GM12892 (cell line): ENCODE measurements around the gene CASKIN1.

Experiments
- POLR2A ChIP-seq: IDR thresholded peaks from 2 replicates; pipeline ENCODE4 v1.6.1; 2011; ENCODE audit warnings: low read depth, low read length, control low read depth
- POLR2AphosphoS5 ChIP-seq: IDR thresholded peaks from 2 replicates; pipeline ENCODE4 v1.6.1; 2011; ENCODE audit warnings: low read depth, low read length, control low read depth

GRCh38 chr16:2145843-2146242 is 50.6 kb downstream of the CASKIN1 start:
- TF ChIP-seq POLR2A: no peak
- no peak for TF ChIP-seq POLR2AphosphoS5
